Activated CD4-positive, alpha-beta T cell treated with anti-CD3 and anti-CD28 coated beads, Interleukin-2, amount 10 ng/mL, durations not matched to agents 7 days and 5 days (primary cell): Measurements from ENCODE around the gene NOTCH3. TPM values are rescaled to one million over a fixed set of nuclear protein-coding genes. Genes with fewer than 3 reads are reported as not detected.

ENCODE experiments used
- CTCF ChIA-PET: fragments of 350-600 bp; sonication (Branson Sonifier 250); formaldehyde crosslinking; loops from one replicate; lab custom pipeline; 2021; ENCODE audit warnings: antibody characterized with exemption; lab: Charles Lee
- POLR2A ChIA-PET: fragments of 350-600 bp; sonication (Branson Sonifier 250); formaldehyde crosslinking; loops from one replicate; lab custom pipeline; 2021; ENCODE audit warnings: antibody characterized with exemption; lab: Charles Lee
- DNase-seq: peaks from one replicate; pipeline ENCODE4 v3.0.0-alpha.2; 2020
- H3K27ac Mint-ChIP-seq: one replicate; pipeline ENCODE4 v1.8.0; 2021; ENCODE audit warnings: mild to moderate bottlenecking, moderate library complexity, mixed read lengths
- H3K27me3 Mint-ChIP-seq: one replicate; pipeline ENCODE4 v1.8.0; 2021; ENCODE audit warnings: mixed read lengths
- H3K36me3 Mint-ChIP-seq: one replicate; pipeline ENCODE4 v1.8.0; 2021; ENCODE audit warnings: low read depth, mixed read lengths
- H3K4me1 Mint-ChIP-seq: one replicate; pipeline ENCODE4 v1.8.0; 2021; ENCODE audit warnings: mixed read lengths
- H3K4me3 Mint-ChIP-seq: one replicate; pipeline ENCODE4 v1.8.0; 2021; ENCODE audit warnings: mild to moderate bottlenecking, moderate library complexity, mixed read lengths
- H3K9me3 Mint-ChIP-seq: one replicate; pipeline ENCODE4 v1.8.0; 2021; ENCODE audit warnings: mixed read lengths
- total RNA-seq, 2 experiments: library from RNA; stranded (reverse); gene quantifications; one replicate each; pipeline ENCODE4 v1.2.3, GENCODE V29; 2021

Gene NOTCH3
- total RNA-seq, result not detected

DNA sequence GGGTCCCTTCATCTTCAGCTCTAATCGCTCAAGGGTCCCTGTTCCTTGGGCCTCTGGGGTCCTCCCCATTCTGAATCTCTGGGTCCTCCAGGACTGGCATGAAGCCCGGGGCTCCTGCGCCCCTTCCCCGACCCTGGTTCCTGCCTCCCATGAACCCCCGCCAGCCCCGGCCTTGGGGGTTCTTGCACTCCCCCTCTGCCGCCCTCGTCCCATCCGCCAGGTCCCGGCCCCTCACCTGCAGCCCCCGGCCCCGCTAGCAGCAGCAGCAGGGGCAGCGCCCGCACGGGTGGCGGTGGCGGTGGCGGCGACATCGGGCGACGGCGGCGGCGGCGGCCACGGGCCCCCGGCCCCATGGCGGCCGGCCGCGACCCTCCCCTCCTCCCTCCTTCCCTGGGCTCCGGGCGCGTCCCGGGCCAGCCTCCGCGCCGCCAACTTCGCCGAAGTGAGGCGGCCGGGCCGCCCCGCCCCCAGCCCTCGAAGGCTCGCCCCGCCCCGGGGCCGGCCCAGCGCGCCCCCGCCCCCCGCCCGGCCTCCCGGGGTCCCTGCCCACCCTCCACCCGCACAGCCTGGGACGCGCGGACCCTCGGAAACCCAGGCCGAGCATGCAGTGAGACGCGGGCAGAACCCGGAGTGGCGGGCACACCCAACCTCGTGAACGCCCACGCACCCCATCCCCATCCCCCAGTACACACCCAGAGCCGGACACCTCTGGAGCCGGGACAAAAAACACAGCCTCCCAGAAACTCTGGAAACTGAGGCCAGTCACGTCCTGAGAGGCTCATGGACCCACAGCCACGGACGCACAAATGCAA, at the start of gene NOTCH3:
TSS of gene NOTCH3 (minus strand) at position 443 of the 812 bp plus-strand sequence. CDS start at position 353, 90 bp downstream.
- ChIA-PET CTCF (no interaction called here), POLR2A (no interaction called here)
- Mint-ChIP-seq H3K36me3 (no peaks in the 10 kb centered on the region), H3K4me1 (peaks cover 9% of the 10 kb centered on the region), H3K27me3 (peaks cover 53% of the 10 kb centered on the region), H3K27ac (no peak within 1 kb of the TSS), H3K4me3 (no peak within 1 kb of the TSS), H3K9me3 (no peaks in the 10 kb centered on the region)
- DNase-seq, result no peak

DNA sequence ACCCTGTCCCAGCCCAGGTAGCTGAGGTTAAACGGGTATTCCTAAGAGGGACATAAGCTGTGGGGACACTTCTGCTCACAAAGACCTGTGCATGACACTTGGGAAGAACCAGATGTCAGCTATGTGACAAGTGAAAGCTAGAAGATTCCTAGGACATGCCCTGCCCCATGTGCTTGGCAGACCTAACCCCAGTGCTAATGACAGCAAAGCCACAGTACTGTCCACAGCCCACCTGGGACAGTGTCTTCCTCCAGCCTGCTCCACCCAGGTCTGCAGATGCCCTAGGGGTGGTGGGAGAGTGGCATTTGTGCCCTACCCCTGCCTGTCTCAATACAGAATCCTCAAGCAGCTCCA, 49.8 kb upstream of the NOTCH3 start:
- CTCF ChIA-PET, result interaction anchor here (0.7 to 1.2 kb wide), 2 partner anchors 30 to 32 kb away, joined by 3 to 4 read pairs; no protein-coding TSS in a partner anchor
- no peaks in the 10 kb centered on the region for H3K4me1 Mint-ChIP-seq
- no peaks in the 10 kb centered on the region for H3K9me3 Mint-ChIP-seq
- H3K27me3 Mint-ChIP-seq, result no peaks in the 10 kb centered on the region
- H3K27ac Mint-ChIP-seq, result no peak overlapping the region
- POLR2A ChIA-PET, result no interaction called here
- no peak overlapping the region for H3K4me3 Mint-ChIP-seq
- DNase-seq, result no peak
- peaks cover 31% of the 10 kb centered on the region for H3K36me3 Mint-ChIP-seq

DNA sequence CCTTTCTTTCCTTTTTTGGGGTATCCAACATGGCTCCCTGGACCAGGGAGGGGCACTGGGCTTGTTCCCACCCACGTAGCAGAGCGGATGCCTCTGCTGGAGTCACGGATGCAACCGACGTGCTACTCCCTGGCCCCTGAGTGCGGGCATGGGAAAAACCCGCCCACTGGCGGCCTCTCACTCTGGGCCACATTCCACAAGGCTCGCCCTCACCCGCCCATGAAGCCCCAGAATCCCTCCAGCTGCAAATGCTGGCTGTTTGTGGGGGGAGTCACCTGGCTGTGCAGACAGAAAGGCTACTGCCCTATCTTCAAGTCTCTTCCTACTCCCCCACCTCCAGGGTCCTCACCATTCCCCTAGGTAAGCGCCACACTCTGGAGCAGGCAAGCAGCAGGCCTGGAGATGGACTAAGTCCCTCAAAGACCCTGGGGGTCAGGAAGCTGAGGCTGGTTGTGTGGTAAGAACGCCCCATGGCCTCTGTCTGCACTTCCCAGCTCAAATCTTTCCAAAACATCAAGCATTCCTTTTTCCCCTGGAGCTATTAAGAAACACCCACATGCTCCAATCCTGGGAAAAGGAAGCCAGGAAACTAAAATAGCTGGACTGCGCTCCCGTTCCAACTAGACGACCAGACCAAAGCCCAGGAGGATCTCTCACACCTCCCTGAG, 49.3 kb upstream of the NOTCH3 start:
- CTCF ChIA-PET, result interaction anchor here (0.7 to 1.2 kb wide), 3 partner anchors 22 to 33 kb away, joined by 3 to 4 read pairs (median 3); no protein-coding TSS in a partner anchor
- Mint-ChIP-seq H3K27me3 (no peaks in the 10 kb centered on the region), H3K9me3 (no peaks in the 10 kb centered on the region), H3K27ac (no peak overlapping the region), H3K4me1 (no peaks in the 10 kb centered on the region), H3K4me3 (no peak overlapping the region), H3K36me3 (peaks cover 27% of the 10 kb centered on the region)
- DNase-seq, result no peak
- POLR2A ChIA-PET, result no interaction called here

DNA sequence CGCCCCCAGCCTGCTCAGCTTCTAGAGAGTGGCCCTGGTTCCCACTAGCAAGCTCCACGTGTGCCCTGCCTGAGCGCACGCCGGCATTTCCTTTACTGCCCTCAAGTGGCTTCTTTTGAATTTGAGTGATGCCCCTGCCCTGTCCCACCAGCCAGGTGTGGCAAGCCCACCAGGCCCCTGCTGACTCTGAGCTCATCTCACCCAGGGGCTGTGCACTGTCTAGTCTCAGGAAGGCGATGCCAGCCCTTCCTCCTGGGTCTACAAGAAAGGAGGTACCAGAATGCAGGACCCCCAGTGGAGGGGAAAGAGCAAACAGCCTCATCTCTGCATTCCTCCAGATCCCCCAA, 48.7 kb upstream of the NOTCH3 start:
- Mint-ChIP-seq H3K4me1 (no peaks in the 10 kb centered on the region), H3K9me3 (no peaks in the 10 kb centered on the region), H3K36me3 (peaks cover 24% of the 10 kb centered on the region), H3K27me3 (no peaks in the 10 kb centered on the region), H3K27ac (no peak overlapping the region), H3K4me3 (no peak overlapping the region)
- ChIA-PET CTCF (interaction anchor here (1.1 kb wide), 2 partner anchors 21 to 306 kb away, joined by 3 read pairs; no protein-coding TSS in a partner anchor), POLR2A (no interaction called here)
- DNase-seq, result no peak

DNA sequence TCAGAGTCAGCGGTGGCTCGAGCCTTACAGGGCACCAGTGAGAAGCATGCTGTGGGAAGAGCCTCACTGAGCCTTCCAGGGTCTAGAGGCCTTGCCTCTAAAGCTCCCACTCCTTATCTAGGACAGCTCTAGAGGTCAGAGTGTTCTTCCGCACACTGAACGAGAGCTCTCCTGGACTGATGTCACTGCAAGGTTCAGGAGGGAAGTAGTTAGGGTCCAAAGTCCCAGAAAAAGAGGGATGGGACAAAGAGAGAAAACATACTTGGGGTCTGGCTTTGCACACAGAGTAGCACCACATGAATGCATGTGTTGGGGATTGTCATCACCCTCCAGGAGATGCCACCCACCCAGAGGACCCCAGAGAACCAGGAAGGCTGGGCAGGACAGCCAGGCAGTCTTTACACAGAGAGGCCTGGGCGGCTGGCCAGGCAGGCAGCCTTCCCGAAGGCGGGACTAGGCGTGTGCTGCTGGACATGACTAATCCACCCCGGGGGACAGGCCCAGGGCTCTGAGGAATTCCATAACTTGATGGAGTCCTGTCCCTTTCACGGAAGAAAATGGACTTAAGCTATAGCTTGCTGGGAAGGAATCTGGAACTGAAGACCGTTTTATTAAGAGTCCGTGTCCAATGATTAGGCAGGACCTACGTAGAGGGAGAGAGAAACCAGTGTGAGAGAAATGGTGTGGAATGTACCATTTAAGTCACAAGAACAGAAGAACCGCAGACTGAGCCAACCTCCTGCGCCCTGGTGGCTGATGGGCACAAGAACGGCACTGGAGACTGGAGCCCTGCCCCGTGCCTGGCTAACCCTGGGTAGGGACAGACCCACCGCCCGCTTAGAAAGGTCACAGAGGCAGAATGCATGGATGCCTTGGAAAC, 48.1 kb upstream of the NOTCH3 start:
- POLR2A ChIA-PET, result no interaction called here

DNA sequence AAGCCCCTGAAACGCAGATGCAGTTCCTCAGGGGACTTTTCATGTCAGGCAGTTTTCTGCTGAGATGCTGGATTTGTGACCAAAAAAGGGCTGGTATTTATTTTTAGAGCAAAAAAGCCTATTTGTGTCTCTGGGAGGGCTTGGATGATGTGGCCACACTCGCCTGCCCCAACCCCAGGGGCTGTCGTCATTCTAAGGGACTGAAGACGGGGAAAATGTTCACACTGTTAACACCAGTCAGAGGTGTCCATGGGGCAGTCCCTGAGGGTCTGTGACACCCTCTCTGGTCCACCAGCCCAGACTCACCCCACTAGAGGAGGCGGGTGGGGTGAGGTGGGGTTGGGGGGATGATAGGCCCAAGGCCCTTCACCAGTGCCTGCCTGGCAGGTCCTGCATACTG, 47.3 kb upstream of the NOTCH3 start:
- no peaks in the 10 kb centered on the region for H3K9me3 Mint-ChIP-seq
- H3K27me3 Mint-ChIP-seq, result no peaks in the 10 kb centered on the region
- H3K36me3 Mint-ChIP-seq, result peaks cover 21% of the 10 kb centered on the region
- CTCF ChIA-PET, result no interaction called here
- no peak overlapping the region for H3K4me3 Mint-ChIP-seq
- no peak overlapping the region for H3K27ac Mint-ChIP-seq
- POLR2A ChIA-PET, result no interaction called here
- DNase-seq, result no peak
- H3K4me1 Mint-ChIP-seq, result no peaks in the 10 kb centered on the region

More for the DNA sequence above, 48.1 kb upstream of the NOTCH3 start:
- no peak for DNase-seq
- H3K27me3 Mint-ChIP-seq, result no peaks in the 10 kb centered on the region
- peaks cover 21% of the 10 kb centered on the region for H3K36me3 Mint-ChIP-seq
- H3K4me1 Mint-ChIP-seq, result no peaks in the 10 kb centered on the region
- CTCF ChIA-PET, result interaction anchor here (1.1 kb wide), 2 partner anchors 21 to 307 kb away, joined by 3 read pairs; no protein-coding TSS in a partner anchor
- H3K9me3 Mint-ChIP-seq, result no peaks in the 10 kb centered on the region
- no peak overlapping the region for H3K27ac Mint-ChIP-seq
- H3K4me3 Mint-ChIP-seq, result no peak overlapping the region

DNA sequence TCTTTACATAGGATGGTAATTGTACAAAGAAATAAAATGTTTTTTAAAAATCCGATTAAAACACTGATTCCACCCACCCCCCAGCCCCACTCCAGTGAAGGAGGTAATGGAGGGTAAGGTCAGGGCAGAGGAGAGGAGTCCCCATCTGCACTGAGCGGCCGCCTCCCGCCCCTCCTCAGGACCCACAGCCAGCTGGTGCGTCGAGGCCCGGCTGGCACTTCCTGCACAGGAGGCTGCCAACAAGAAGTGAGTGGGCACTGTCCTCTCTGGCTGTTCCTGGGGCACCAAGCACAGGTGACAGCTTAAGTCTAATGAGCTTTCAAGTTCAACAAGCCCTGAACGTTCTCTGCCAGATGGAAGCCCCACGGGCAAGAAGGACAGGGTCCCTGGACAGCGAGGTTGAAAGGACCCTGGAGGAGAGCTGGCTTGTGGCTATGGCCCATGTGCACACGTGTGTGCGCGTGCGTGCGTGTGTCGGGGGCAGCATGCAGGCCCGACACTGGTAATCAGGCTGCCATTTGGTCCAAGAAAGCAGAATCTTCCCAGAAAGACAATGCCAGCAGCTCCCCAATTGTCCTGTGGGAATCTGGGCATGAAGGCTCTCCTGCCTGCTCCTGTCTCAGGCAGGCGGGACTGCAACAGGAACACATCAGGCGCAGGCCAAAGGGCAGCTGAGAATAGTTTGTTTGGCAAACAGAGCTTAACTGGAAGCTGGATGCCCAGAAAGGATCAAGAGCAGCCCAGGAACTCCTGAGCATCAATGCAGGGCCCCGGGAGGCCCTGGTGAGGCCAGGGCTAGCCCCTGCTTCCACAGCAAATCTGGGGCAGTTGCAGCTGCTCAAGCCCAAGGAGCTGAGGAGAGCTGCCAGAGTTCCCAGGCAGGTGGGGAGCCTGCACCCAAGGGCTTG, 46.6 kb upstream of the NOTCH3 start:
- H3K4me1 Mint-ChIP-seq, result no peaks in the 10 kb centered on the region
- no peak overlapping the region for H3K27ac Mint-ChIP-seq
- no peaks in the 10 kb centered on the region for H3K27me3 Mint-ChIP-seq
- CTCF ChIA-PET, result no interaction called here
- no peak for DNase-seq
- H3K4me3 Mint-ChIP-seq, result no peak overlapping the region
- no peaks in the 10 kb centered on the region for H3K9me3 Mint-ChIP-seq
- peaks cover 21% of the 10 kb centered on the region for H3K36me3 Mint-ChIP-seq
- POLR2A ChIA-PET, result no interaction called here

DNA sequence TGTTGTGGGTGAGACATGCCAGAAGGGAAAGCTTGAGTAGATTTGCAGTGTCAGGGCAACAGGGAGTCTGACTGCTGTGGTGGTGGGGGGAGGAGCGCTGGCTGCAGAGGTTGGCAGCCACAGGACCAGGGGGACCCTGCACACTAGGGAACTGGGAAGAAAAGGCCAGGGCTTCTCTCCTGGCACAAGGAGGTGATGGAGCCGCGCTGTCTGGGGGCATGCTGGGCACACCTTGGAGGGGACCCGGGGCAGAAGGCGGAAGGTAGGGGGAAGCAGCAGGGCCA, 45.3 kb upstream of the NOTCH3 start:
- Mint-ChIP-seq H3K9me3 (no peaks in the 10 kb centered on the region), H3K36me3 (peaks cover 17% of the 10 kb centered on the region), H3K27me3 (no peaks in the 10 kb centered on the region), H3K4me3 (no peak overlapping the region), H3K27ac (no peak overlapping the region), H3K4me1 (no peaks in the 10 kb centered on the region)
- CTCF ChIA-PET, result no interaction called here
- no peak for DNase-seq
- POLR2A ChIA-PET, result no interaction called here

DNA sequence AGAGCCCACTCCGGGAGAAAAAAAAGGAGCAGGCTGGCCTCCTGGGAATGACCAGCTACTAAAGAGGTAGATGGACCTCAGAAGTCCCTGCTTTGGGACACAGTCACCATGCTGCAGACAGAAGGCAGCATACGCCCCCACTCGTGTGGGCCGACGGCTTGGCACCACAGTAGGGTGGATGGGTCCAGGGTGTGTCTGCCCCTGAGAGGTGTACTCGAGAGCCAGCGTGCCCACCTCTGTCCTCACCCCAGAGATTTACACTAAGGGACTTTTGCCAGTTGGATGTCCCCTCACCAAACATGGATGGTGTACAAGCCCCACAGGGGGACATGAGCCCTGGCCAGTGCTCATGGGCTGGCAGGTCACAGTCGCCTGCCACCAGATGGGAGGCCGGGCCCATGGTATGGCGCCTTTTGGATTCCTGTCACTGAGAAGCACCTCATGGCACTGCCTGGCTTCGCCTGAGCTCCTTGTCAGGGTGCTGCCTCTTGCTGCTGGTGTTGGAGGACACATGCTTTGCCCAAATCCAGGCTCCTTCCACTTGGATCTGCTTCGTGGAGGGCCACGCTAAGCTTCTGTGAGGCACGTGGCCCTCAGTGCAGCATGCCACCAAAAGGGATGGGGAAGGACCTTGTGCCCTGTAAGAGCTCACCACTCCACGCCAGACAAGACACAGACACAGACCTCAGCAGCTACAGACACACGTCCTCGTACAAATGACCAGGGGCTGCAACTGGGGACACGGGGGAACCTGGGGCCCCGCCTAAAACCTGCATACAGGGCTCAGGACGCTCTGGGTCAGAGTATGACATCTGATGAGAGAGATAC, 44.8 kb upstream of the NOTCH3 start:
- no peaks in the 10 kb centered on the region for H3K9me3 Mint-ChIP-seq
- H3K4me1 Mint-ChIP-seq, result no peaks in the 10 kb centered on the region
- ChIA-PET CTCF (interaction anchor here (0.9 kb wide), 1 partner anchor 9 kb away, joined by 4 read pairs; no protein-coding TSS in a partner anchor), POLR2A (no interaction called here)
- DNase-seq, result no peak
- H3K4me3 Mint-ChIP-seq, result no peak overlapping the region
- H3K36me3 Mint-ChIP-seq, result peaks cover 17% of the 10 kb centered on the region
- H3K27me3 Mint-ChIP-seq, result no peaks in the 10 kb centered on the region
- H3K27ac Mint-ChIP-seq, result no peak overlapping the region

DNA sequence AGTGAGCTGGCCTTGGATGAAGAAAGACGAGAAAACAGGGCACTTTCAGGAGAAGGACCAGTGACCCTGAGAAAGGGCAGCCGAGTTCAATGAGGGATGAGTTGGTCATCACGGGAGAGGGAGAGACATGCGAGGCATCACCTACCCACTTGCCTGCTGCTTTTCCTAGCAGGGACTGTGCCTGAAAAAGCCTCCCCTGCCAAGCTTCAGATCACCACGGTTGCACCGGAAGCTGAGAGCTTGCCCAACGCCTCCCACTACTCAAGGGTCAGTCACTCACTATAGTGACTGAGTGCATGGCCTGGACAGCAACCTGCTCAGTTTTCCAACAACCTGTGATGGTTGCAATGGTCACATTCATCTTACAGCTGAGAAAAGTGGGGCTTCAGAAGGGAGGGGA, 44.0 kb upstream of the NOTCH3 start:
- Mint-ChIP-seq H3K27me3 (no peaks in the 10 kb centered on the region), H3K36me3 (peaks cover 18% of the 10 kb centered on the region), H3K27ac (no peak overlapping the region), H3K4me3 (no peak overlapping the region), H3K4me1 (no peaks in the 10 kb centered on the region), H3K9me3 (no peaks in the 10 kb centered on the region)
- no peak for DNase-seq
- CTCF ChIA-PET, result interaction anchor here (0.9 kb wide), 1 partner anchor 9 kb away, joined by 4 read pairs; no protein-coding TSS in a partner anchor
- POLR2A ChIA-PET, result no interaction called here

DNA sequence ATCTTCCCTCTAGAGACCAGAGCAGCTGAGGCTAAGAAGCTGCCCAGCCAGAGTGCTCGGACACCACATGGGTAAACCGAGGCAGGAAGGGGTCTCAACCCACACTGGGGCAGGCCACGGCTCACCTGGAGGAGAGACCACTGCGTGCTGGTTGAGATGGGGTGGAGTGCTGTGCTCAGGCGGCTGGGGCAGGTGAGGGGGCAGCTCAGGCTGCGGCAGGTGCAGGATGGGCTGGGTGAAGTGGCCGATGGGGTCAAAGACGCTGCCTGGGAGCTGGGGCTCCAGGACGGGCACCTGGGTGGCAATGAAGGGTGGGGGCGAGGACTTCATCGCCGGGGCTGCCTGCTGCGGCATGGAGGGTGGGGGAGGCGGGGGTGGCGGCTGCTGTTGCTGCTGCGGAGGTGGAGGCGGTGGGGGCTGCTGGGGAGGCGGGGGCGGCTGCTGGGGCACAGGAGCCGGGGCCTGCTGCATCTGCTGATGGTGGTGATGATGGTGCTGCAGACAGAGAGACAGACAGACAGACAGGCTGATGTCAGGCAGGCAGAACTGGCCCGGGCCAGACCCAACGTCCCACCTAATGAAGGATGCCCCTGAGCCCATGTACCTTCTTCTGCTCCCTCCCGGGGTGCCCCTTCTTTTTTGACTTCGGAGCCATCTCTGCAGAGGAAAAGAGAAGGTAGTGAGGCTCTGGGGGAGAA, 43.5 kb upstream of the NOTCH3 start:
- ChIA-PET CTCF (no interaction called here), POLR2A (no interaction called here)
- Mint-ChIP-seq H3K36me3 (peaks cover 21% of the 10 kb centered on the region), H3K4me3 (no peak overlapping the region), H3K9me3 (no peaks in the 10 kb centered on the region), H3K27me3 (no peaks in the 10 kb centered on the region), H3K27ac (no peak overlapping the region), H3K4me1 (no peaks in the 10 kb centered on the region)
- DNase-seq, result no peak
